PC-9 (cell line): ENCODE measurements around the gene BRSK2. TPM values are rescaled to one million over a fixed set of nuclear protein-coding genes. Genes with fewer than 3 reads are reported as not detected.
"Not testable (repeated sequence)": the region's sequence is repeated elsewhere in the genome, so short reads cannot be mapped to it uniquely, and the experiment has no call there.

Experiments used
- BruUV-seq: library from RNA; stranded (reverse); fragments of 400-500 nt; replicated peaks from 2 replicates; lab custom pipeline; 2021; lab: Mats Ljungman, UMichigan
- CTCF ChIA-PET: fragments of 300-600 bp; sonication (Branson Sonifier 250); formaldehyde crosslinking; loops from one replicate; lab custom pipeline; 2022; ENCODE audit warnings: antibody characterized with exemption; lab: Charles Lee
- POLR2A ChIA-PET: fragments of 300-600 bp; sonication (Branson Sonifier 250); formaldehyde crosslinking; loops from one replicate; lab custom pipeline; 2022; ENCODE audit warnings: antibody characterized with exemption; ENCODE audit not compliant: unreplicated experiment; lab: Charles Lee
- DNase-seq, 2 experiments: peaks; one replicate each; pipeline versions ENCODE4 v3.0.0 to v3.0.0-alpha.2; 2015 to 2022; ENCODE audit warnings: mixed read lengths in 1 of 2
- H2AFZ ChIP-seq: fragments of 200-600 bp; sonication (generic); 2 replicates; pipeline ENCODE4 v1.8.1; 2017; ENCODE audit warnings: antibody characterized with exemption
- H3F3A ChIP-seq: fragments of 200-600 bp; sonication (generic); 2 replicates; pipeline ENCODE4 v1.8.1; 2017; ENCODE audit warnings: antibody characterized with exemption, mild to moderate bottlenecking, low read depth; ENCODE audit not compliant: insufficient read depth
- H3K27ac ChIP-seq: fragments of 200-600 bp; sonication (generic); 2 replicates; pipeline ENCODE4 v1.6.1; 2016; ENCODE audit warnings: mixed run types
- H3K27me3 ChIP-seq: fragments of 200-600 bp; sonication (generic); 2 replicates; pipeline ENCODE4 v1.6.1; 2016; ENCODE audit warnings: low read depth, mixed run types; ENCODE audit not compliant: insufficient read depth
- H3K36me3 ChIP-seq: fragments of 200-600 bp; sonication (generic); 2 replicates; pipeline ENCODE4 v1.6.1; 2016; ENCODE audit warnings: low read depth, mixed run types
- H3K4me1 ChIP-seq: fragments of 200-600 bp; sonication (generic); replicated peaks from 2 replicates; pipeline ENCODE4 v1.6.1; 2016; ENCODE audit warnings: mixed run types; ENCODE audit not compliant: insufficient read depth
- H3K4me2 ChIP-seq: fragments of 200-600 bp; sonication (generic); 2 replicates; pipeline ENCODE4 v1.6.1; 2017; ENCODE audit warnings: mixed run types
- H3K4me3 ChIP-seq: fragments of 200-600 bp; sonication (generic); 2 replicates; pipeline ENCODE4 v1.6.1; 2016; ENCODE audit warnings: mixed run types
- H3K79me2 ChIP-seq: fragments of 200-600 bp; sonication (generic); 2 replicates; pipeline ENCODE4 v1.6.1; 2017; ENCODE audit warnings: low read depth, mixed run types
- H3K9me2 ChIP-seq: fragments of 200-600 bp; sonication (generic); 2 replicates; pipeline ENCODE4 v1.8.1; 2017; ENCODE audit warnings: mild to moderate bottlenecking; ENCODE audit not compliant: insufficient read depth
- H3K9me3 ChIP-seq: fragments of 200-600 bp; sonication (generic); 2 replicates; pipeline ENCODE4 v1.8.1; 2016; ENCODE audit warnings: low read depth; ENCODE audit not compliant: insufficient read depth
- H4K20me1 ChIP-seq: fragments of 200-600 bp; sonication (generic); 2 replicates; pipeline ENCODE4 v1.8.1; 2017; ENCODE audit not compliant: insufficient read depth
- EZH2 ChIP-seq: fragments of 200-600 bp; sonication (generic); IDR thresholded peaks from 2 replicates; pipeline ENCODE4 v1.8.0; 2017; ENCODE audit warnings: antibody characterized with exemption, low read depth
- intact Hi-C: fragments of 100-400 bp; cut with micrococcal nuclease; formaldehyde crosslinking; loops from one replicate; pipeline ENCODE4 v1.10.0; 2022; ENCODE audit not compliant: unreplicated experiment
- total RNA-seq: library from RNA; stranded (reverse); gene quantifications from 2 replicates; pipeline ENCODE4 v1.2.3, GENCODE V29; 2021
- TF ChIP-seq, protein P1 (sequence below): fragments of 200-600 bp; sonication (generic); conservative IDR thresholded peaks from 2 replicates; pipeline ENCODE4 v1.6.1; 2017; ENCODE audit warnings: mixed run types, antibody characterized with exemption, mild to moderate bottlenecking, moderate library complexity

The BRSK2 gene
- total RNA-seq, 1 experiment from 2014 or later, result 2.9 TPM

GRCh38 chr11:1356478-1356960 is 33.2 kb upstream of the BRSK2 start:
- H3K9me2 ChIP-seq, result no peaks in the 10 kb centered on the region
- no TSS peak for BruUV-seq
- no peak for DNase-seq
- no peaks in the 10 kb centered on the region for H3K79me2 ChIP-seq
- H3K4me2 ChIP-seq, result no peak overlapping the region
- H2AFZ ChIP-seq, result no peak overlapping the region
- no peaks in the 10 kb centered on the region for H3F3A ChIP-seq
- H3K4me1 ChIP-seq, result no peaks in the 10 kb centered on the region
- no peak for TF ChIP-seq EZH2
- TF ChIP-seq, protein P1, sequence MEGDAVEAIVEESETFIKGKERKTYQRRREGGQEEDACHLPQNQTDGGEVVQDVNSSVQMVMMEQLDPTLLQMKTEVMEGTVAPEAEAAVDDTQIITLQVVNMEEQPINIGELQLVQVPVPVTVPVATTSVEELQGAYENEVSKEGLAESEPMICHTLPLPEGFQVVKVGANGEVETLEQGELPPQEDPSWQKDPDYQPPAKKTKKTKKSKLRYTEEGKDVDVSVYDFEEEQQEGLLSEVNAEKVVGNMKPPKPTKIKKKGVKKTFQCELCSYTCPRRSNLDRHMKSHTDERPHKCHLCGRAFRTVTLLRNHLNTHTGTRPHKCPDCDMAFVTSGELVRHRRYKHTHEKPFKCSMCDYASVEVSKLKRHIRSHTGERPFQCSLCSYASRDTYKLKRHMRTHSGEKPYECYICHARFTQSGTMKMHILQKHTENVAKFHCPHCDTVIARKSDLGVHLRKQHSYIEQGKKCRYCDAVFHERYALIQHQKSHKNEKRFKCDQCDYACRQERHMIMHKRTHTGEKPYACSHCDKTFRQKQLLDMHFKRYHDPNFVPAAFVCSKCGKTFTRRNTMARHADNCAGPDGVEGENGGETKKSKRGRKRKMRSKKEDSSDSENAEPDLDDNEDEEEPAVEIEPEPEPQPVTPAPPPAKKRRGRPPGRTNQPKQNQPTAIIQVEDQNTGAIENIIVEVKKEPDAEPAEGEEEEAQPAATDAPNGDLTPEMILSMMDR, result no peak
- no peaks in the 10 kb centered on the region for H3K9me3 ChIP-seq
- H3K27ac ChIP-seq, result no peak overlapping the region
- H3K4me3 ChIP-seq, result no peak overlapping the region
- no peaks in the 10 kb centered on the region for H4K20me1 ChIP-seq
- CTCF ChIA-PET, result no interaction called here
- peaks cover 10% of the 10 kb centered on the region; the same call in 1 of the 2 replicates for H3K27me3 ChIP-seq
- intact Hi-C loops, result no loop called here
- POLR2A ChIA-PET, result no interaction called here
- no peaks in the 10 kb centered on the region for H3K36me3 ChIP-seq

DNA sequence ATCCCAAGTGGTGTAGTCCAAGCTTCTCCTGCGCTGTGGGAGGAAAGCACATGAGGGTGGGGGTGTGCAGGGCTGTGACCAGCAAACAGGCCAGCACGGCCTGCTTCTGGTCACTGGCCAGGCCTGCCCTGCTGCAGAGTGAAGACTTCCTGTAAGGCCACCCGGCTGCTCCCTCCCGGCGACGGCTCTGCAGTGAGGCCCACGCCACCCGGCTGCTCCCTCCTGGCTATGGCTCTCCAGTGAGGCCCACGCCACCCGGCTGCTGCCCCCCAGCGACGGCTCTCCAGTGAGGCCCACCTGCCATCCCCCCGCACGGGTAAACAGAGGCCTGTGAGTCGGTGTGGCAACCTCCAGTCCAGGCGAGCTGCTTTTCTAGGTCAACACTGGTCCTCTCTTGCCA is 31.4 kb upstream of the BRSK2 start:
- Histone ChIP-seq H3K27ac (no peak overlapping the region), H3K79me2 (no peaks in the 10 kb centered on the region), H3K36me3 (no peaks in the 10 kb centered on the region), H3K4me1 (no peaks in the 10 kb centered on the region), H2AFZ (no peak overlapping the region), H3K4me2 (no peak overlapping the region), H3F3A (no peaks in the 10 kb centered on the region), H3K9me2 (no peaks in the 10 kb centered on the region), H3K9me3 (no peaks in the 10 kb centered on the region), H3K4me3 (no peak overlapping the region), H4K20me1 (no peaks in the 10 kb centered on the region), H3K27me3 (peaks cover 24% of the 10 kb centered on the region)
- CTCF ChIA-PET, result no interaction called here
- POLR2A ChIA-PET, result no interaction called here
- BruUV-seq, result no TSS peak
- TF ChIP-seq, protein P1, result no peak
- no peak for TF ChIP-seq EZH2
- intact Hi-C loops, result no loop called here
- DNase-seq, result no peak

DNA sequence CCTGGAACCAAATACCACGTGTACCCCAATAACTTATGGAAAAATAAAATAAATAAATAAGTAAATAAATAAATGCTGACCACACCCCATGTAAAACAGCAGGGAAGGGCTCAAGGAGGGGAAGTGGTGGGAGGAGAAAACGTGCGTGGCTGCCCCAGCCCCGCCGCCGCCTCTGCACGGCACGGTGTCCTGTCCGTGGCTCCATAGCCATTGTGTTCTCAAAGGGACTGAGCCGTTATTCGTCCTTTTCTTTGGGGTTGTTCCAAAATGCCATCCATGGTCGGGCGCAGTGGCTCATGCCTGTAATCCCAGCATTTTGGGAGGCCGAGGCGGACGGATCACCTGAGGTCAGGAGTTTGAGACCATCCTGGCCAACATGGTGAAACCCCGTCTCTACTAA is 30.8 kb upstream of the BRSK2 start:
- DNase-seq, H3F3A ChIP-seq, CTCF ChIA-PET, H3K79me2 ChIP-seq, H4K20me1 ChIP-seq, H3K9me2 ChIP-seq, H3K4me1 ChIP-seq, H3K36me3 ChIP-seq, H3K9me3 ChIP-seq, H3K4me2 ChIP-seq, POLR2A ChIA-PET, H2AFZ ChIP-seq, H3K27ac ChIP-seq, intact Hi-C loops, H3K4me3 ChIP-seq, BruUV-seq: not testable (repeated sequence)
- H3K27me3 ChIP-seq, result peaks cover 30% of the 10 kb centered on the region

GRCh38 chr11:1359556-1359955 is 30.2 kb upstream of the BRSK2 start:
- intact Hi-C loops, result no loop called here
- H3K27me3 ChIP-seq, result peaks cover 37% of the 10 kb centered on the region

More at GRCh38 chr11:1359556-1359955, 30.2 kb upstream of the BRSK2 start:
- H3K27ac ChIP-seq, result no peak overlapping the region
- no TSS peak for BruUV-seq
- H3K4me1 ChIP-seq, result no peaks in the 10 kb centered on the region
- no peak overlapping the region for H3K4me3 ChIP-seq
- no peaks in the 10 kb centered on the region for H3K9me3 ChIP-seq
- no peaks in the 10 kb centered on the region for H4K20me1 ChIP-seq
- no peaks in the 10 kb centered on the region for H3F3A ChIP-seq
- TF ChIP-seq EZH2, result no peak
- TF ChIP-seq, protein P1, result no peak
- H3K36me3 ChIP-seq, result no peaks in the 10 kb centered on the region
- no peak overlapping the region for H2AFZ ChIP-seq
- no peaks in the 10 kb centered on the region for H3K79me2 ChIP-seq
- DNase-seq, result no peak
- ChIA-PET CTCF (no interaction called here), POLR2A (no interaction called here)
- no peak overlapping the region for H3K4me2 ChIP-seq
- no peaks in the 10 kb centered on the region for H3K9me2 ChIP-seq
